ENCODE results near the gene PIK3CA.

Gene PIK3CA

GRCh38 chr3:179158336-179159039 lies 10.3 kb downstream of the PIK3CA start:
- DNase-seq = no peak

GRCh38 chr3:179163503-179163902 lies 15.3 kb downstream of the PIK3CA start:
- no peak for DNase-seq

DNA sequence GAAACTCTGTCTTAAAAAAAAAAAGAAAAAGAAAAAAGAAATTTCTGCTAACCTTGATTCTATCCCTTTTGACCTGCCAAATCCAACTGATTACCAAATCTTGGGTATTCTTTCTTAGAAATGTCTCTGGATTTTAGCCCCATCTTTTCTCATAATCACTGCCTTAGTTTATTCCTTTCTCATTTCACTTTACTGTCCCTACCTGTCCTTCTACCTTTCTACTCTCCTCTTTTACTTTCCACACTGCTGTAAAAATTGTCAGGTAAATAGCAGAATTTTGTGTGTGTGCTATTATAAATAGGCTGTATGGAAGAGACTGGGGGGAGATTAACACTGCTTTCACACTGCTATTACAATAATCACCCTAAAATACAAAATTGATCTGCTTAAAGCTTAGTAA lies 16.7 kb downstream of the PIK3CA start:
- DNase-seq = no peak

DNA sequence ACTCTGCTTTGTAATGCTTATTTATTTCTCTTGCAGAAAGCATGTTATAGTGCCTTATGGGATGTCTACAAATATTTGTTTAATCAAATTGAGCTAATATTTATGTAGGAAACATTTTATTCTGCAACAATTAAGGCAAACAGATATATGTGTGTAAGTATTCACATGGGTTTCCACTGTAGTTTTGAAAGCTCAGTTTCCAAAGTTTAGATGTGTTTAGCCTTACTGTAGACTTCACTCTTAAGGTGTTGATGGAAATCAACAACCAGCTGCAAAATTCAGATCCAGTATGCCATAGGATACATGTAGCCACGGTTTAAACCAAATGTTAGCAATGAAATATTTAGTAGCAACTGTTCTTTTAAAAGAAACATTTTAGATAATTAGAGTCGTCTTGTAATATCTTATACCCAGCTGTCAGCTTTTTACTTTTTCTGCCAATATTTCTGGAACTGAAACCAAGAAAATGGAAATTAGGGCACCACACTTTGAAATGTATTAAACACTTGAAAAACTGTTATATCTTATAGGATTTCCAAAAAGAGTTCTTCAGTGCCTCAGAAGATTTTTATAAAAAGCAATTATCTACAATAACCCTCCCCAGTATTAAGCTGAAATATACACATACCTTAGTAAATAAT lies 18.5 kb downstream of the PIK3CA start:
- DNase-seq = no peak

DNA sequence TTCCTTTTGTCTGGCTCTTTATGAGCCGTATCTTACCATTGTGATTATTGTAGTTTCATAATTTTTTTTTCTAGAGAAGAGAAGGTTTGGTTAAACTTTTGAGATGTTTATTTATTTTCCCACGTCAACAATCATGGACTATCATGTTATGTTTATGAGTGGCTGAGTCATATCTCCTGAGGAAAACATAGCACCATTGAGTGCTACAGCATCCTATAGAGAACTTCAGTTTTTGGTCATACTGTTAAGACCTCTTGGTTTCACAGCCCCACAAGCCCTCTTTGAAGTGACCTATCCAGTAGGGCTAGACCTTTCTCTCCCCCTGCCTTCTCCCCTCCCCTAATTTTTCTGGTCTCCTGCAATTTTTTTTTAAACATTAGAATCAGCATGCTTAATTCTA lies 20.8 kb downstream of the PIK3CA start:
- DNase-seq = no peak

DNA sequence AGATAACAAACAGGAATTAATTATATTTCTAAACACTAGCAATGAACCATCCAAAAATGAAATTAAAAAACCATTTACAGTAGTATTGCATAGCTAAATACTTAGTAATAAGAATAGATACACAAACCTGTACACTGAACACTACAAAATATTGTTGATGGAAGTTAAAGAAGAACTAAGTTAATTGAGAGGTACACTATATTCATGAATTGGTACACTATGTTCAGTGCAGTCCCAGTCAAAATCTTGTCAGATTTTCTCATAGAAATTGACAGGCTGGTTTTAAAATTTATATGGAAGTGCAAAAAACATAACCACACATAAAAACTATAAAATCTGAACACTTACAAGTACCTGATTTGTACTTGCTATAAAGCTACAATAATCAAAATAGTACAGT lies 24.4 kb downstream of the PIK3CA start:
- DNase-seq = no peak

- DNase-seq = no peak
Observed at GRCh38 chr3:179174316-179174715, 26.2 kb downstream of the PIK3CA start.

GRCh38 chr3:179174898-179175297 lies 26.7 kb downstream of the PIK3CA start:
- no peak for DNase-seq

- DNase-seq = no peak
Observed at GRCh38 chr3:179175358-179175757, 27.2 kb downstream of the PIK3CA start.

- DNase-seq = no peak
Observed at GRCh38 chr3:179177611-179178010, 29.5 kb downstream of the PIK3CA start.

- no peak for DNase-seq
Observed at GRCh38 chr3:179179256-179179655, 31.1 kb downstream of the PIK3CA start.

DNA sequence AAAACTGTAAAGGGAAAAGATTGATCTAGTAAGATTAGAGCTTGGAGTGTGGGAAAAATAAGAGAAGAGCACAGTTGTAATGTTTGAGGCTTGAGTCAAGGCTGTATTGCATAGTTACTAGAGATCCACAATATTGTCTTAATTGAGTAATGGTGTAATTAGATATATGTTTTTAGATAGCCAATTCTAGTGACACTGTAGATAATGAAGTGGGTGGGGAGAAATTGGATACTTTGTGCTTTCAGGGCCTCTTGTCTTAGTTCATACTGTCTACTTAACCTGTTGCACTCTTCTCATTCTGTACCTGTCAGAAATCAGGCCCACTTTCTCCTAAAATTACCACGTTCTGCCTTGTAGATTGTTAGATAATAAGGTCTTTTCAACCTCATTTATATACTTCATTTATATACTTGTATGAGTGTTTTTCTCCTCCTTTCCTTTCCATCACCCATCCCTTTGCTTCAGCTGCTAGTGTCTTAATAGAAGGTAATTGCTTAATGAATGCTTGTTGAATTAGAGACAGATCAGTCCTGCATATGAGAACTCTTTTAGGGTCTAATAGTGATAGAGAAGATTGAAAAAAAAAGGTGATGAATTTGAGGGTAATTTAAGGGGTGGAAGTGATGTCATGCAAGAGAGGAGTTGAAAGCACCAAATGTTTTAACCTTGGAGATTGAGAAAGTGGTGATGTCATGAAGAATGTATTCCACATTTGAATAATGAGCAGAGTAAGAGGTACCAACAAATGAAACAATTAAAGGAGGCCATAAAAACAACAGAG lies 32.0 kb downstream of the PIK3CA start:
- no peak for DNase-seq

GRCh38 chr3:179181021-179181472 lies 32.9 kb downstream of the PIK3CA start:
- no peak for DNase-seq

DNA sequence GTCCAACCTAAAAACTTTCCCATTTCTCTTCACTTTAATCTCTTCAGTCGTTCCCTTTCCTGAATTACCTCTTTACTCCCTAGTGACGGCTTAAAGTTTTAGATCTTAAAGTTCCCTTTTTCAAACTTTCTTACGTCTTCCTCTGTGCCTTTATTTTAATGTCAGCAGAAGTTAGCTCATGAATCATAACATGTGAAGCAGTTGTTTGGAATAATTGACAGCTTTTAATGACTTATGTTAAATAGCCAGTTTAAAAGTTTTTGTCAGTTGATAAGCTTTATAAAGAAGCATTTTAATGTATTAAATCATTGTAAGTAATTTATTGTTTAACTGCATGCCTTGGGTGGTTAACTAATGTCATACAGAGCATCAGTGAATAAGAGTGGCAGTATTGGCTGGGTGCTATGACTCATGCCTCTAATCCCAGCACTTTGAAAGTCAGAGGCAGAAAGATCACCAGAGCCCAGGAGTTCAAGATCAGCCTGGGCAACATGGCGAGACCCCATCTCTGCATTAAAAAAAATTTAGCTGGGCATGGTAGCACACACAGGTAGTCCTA lies 33.9 kb downstream of the PIK3CA start:
- no peak for DNase-seq

DNA sequence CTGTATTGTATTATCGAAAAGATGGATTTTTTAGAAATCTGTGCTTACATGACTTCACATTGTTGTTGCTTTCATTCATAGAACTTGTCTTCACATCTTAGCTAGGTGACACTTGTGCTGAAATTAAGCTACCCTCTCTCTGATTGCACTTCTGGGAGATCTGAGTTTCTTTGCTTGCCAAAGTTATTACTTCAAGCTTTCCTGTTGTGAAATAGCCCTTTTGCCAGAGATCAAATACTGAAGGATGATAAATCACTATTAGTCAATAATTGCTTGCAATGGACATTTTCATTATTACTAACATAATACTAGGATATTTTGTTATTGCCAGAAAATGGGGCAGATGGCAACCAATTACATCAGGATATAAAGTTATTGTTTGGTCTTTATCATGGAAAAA lies 34.7 kb downstream of the PIK3CA start:
- no peak for DNase-seq

DNA sequence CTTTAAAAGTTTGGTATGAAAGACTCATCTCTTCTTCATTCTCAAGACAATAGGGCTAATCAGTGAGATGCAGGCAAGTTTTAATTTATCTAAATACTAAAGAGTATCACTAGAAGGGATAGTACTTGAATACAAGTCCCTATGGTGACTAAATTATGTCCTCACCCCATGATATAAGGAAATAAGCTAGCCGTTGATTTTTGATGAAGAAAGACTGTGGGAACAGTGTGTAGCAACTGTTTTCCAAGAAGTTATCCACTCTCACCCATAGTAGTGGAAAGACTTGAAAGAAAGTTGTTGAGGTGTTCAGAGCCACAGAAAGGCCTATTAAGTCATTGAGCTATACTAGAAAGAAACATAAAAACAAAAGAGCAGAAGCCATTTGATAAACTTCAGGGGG lies 36.7 kb downstream of the PIK3CA start:
- DNase-seq = no peak

GRCh38 chr3:179186426-179186825 lies 38.3 kb downstream of the PIK3CA start:
- DNase-seq = no peak

DNA sequence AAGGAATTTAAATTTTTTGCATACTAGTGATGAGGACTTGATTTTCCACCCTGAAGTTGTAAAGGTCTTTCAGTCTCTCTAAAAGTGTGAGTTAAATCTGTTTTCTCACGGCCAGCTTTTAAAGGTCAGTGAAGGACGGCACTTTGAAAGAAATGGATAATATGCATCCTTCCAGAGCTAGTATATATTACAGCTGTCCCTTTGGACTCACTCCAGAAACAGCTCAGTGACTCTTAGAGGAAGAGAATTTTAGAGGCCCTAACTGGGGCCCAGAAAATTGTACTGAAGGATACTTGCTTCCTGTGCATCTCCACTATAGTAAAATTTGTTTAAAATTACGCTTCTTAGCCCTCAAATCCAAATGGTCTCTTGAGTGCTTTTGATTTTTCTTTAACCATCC lies 41.6 kb downstream of the PIK3CA start:
- no peak for DNase-seq

- DNase-seq = no peak
Observed at GRCh38 chr3:179190581-179190980, 42.4 kb downstream of the PIK3CA start.

DNA sequence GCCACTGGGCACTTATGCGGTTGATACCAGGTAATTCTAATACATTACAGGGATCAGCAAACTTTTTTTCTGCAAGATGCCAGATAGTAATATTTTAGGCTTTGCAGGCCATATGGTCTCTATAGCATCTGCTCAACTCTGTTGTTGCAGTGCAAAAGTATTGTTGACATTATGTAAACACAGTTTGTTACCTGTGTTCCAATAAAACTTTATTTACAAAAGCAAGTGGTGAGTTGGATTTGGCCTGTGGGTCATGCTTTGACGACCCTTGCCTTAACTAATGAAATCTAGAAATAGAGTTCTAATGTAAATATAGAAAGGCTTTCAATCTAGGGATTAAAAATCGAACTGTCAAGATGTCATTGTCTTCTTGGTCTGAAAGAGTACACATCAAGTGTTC lies 44.4 kb downstream of the PIK3CA start:
- no peak for DNase-seq

- no peak for DNase-seq
Observed at GRCh38 chr3:179194931-179195330, 46.8 kb downstream of the PIK3CA start.

- DNase-seq = no peak
Observed at GRCh38 chr3:179196098-179196497, 47.9 kb downstream of the PIK3CA start.

- no peak for DNase-seq
Observed at GRCh38 chr3:179196700-179197099, 48.5 kb downstream of the PIK3CA start.

GRCh38 chr3:179200790-179201189 lies 52.6 kb downstream of the PIK3CA start:
- no peak for DNase-seq
